Measurements from ENCODE around the gene LAMB3. TPM values are rescaled to one million over a fixed set of nuclear protein-coding genes. Genes with fewer than 3 reads are reported as not detected.

Gene LAMB3
- total and polyA plus RNA-seq, 10 of the 15 experiments (the other 5 are each of a cell fraction or from before 2014, with no cell fraction given) = 0.04 to 1.8 (median 0.10) TPM; not detected in 1

DNA sequence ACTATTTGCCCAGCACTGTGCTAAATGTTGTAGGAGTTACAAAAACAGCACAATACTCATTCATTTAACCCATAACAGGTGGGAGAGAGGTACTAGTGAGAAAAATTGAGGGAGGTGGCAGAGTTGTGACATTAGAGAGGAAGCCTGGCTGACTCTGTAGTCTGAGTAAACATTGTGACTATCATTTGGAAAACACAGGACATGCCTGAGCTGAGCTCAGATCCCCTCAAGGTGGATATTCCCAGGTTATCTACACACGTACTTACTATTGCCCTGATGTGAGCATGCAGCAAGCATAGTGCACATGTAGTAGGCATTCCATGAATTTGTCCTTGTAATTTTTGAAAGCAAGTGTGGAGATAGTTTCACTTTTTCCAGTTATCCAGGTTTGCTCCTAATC, 57.8 kb downstream of the LAMB3 start:
- ChIA-PET POLR2A (no interaction called here), CTCF (interaction anchor here (1.0 to 2.2 kb wide), 5 partner anchors 25 to 33 kb away, joined by 3 to 6 read pairs (median 4); no protein-coding TSS in a partner anchor), RAD21 (ENCODE audit: unreplicated experiment) (no interaction called here), SMC1A (ENCODE audit: uncharacterized antibody, unreplicated experiment) (interaction anchor here (0.8 to 1.4 kb wide), 3 partner anchors 25 to 94 kb away, joined by 3 read pairs; no protein-coding TSS in a partner anchor)
- no peaks in the 10 kb centered on the region for H4K20me1 ChIP-seq (ENCODE audit: control insufficient read depth, insufficient read depth)
- no peak overlapping the region for H3K9ac ChIP-seq (ENCODE audit: control insufficient read depth, insufficient read depth, low read length)
- FAIRE-seq (no peak), ATAC-seq (no peak), DNase-seq (ENCODE audit: low read depth, low spot score) (no peak)
- TF ChIP-seq, protein P1, sequence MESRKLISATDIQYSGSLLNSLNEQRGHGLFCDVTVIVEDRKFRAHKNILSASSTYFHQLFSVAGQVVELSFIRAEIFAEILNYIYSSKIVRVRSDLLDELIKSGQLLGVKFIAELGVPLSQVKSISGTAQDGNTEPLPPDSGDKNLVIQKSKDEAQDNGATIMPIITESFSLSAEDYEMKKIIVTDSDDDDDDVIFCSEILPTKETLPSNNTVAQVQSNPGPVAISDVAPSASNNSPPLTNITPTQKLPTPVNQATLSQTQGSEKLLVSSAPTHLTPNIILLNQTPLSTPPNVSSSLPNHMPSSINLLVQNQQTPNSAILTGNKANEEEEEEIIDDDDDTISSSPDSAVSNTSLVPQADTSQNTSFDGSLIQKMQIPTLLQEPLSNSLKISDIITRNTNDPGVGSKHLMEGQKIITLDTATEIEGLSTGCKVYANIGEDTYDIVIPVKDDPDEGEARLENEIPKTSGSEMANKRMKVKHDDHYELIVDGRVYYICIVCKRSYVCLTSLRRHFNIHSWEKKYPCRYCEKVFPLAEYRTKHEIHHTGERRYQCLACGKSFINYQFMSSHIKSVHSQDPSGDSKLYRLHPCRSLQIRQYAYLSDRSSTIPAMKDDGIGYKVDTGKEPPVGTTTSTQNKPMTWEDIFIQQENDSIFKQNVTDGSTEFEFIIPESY (IDR thresholded peaks at IDR 0.05) = no peak
- no peak for TF ChIP-seq IRF4 (IDR thresholded peaks at IDR 0.05; ENCODE audit: low read depth, low read length)
- TF ChIP-seq ZNF622 (IDR thresholded peaks at IDR 0.05) = no peak
- no peak for TF ChIP-seq MYC (IDR thresholded peaks at IDR 0.05; ENCODE audit: insufficient read depth, insufficient read length, insufficient replicate concordance, low read length, severe bottlenecking)
- no peak for TF ChIP-seq SUZ12 (IDR thresholded peaks at IDR 0.05; ENCODE audit: unreplicated experiment)
- no peak for TF ChIP-seq ZNF384 (IDR thresholded peaks at IDR 0.05; ENCODE audit: borderline replicate concordance, low read depth, low read length)
- no peak for TF ChIP-seq TARDBP (IDR thresholded peaks at IDR 0.05; ENCODE audit: borderline replicate concordance)
- no peak for TF ChIP-seq FOS (IDR thresholded peaks at IDR 0.05; ENCODE audit: borderline replicate concordance, extremely low read depth, insufficient read length)
- no peak for TF ChIP-seq HDAC2 (IDR thresholded peaks at IDR 0.05)
- TF ChIP-seq POLR2AphosphoS5 (IDR thresholded peaks at IDR 0.05; ENCODE audit: low read length) = no peak
- TF ChIP-seq, protein P2, sequence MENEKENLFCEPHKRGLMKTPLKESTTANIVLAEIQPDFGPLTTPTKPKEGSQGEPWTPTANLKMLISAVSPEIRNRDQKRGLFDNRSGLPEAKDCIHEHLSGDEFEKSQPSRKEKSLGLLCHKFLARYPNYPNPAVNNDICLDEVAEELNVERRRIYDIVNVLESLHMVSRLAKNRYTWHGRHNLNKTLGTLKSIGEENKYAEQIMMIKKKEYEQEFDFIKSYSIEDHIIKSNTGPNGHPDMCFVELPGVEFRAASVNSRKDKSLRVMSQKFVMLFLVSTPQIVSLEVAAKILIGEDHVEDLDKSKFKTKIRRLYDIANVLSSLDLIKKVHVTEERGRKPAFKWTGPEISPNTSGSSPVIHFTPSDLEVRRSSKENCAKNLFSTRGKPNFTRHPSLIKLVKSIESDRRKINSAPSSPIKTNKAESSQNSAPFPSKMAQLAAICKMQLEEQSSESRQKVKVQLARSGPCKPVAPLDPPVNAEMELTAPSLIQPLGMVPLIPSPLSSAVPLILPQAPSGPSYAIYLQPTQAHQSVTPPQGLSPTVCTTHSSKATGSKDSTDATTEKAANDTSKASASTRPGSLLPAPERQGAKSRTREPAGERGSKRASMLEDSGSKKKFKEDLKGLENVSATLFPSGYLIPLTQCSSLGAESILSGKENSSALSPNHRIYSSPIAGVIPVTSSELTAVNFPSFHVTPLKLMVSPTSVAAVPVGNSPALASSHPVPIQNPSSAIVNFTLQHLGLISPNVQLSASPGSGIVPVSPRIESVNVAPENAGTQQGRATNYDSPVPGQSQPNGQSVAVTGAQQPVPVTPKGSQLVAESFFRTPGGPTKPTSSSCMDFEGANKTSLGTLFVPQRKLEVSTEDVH (IDR thresholded peaks at IDR 0.05; ENCODE audit: low read depth, partially characterized antibody) = no peak
- TF ChIP-seq, protein P3, sequence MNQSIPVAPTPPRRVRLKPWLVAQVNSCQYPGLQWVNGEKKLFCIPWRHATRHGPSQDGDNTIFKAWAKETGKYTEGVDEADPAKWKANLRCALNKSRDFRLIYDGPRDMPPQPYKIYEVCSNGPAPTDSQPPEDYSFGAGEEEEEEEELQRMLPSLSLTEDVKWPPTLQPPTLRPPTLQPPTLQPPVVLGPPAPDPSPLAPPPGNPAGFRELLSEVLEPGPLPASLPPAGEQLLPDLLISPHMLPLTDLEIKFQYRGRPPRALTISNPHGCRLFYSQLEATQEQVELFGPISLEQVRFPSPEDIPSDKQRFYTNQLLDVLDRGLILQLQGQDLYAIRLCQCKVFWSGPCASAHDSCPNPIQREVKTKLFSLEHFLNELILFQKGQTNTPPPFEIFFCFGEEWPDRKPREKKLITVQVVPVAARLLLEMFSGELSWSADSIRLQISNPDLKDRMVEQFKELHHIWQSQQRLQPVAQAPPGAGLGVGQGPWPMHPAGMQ (IDR thresholded peaks at IDR 0.05; ENCODE audit: borderline replicate concordance) = no peak
- TF ChIP-seq, protein P4, sequence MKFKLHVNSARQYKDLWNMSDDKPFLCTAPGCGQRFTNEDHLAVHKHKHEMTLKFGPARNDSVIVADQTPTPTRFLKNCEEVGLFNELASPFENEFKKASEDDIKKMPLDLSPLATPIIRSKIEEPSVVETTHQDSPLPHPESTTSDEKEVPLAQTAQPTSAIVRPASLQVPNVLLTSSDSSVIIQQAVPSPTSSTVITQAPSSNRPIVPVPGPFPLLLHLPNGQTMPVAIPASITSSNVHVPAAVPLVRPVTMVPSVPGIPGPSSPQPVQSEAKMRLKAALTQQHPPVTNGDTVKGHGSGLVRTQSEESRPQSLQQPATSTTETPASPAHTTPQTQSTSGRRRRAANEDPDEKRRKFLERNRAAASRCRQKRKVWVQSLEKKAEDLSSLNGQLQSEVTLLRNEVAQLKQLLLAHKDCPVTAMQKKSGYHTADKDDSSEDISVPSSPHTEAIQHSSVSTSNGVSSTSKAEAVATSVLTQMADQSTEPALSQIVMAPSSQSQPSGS (IDR thresholded peaks at IDR 0.05; ENCODE audit: low read length) = no peak
- no peak for TF ChIP-seq YBX1 (IDR thresholded peaks at IDR 0.05)
- H3K27ac ChIP-seq (ENCODE audit: control insufficient read depth, insufficient read depth) = no peak overlapping the region
- in situ Hi-C loops (cut with MboI) (no loop called here), intact Hi-C loops (cut with micrococcal nuclease; ENCODE audit: unreplicated experiment) (no loop called here)
- 8% methylated on average over 1 of the region's 1 CpG for WGBS (ENCODE audit: insufficient coverage, insufficient replicate concordance, low lambda C conversion rate, missing lambda C conversion rate)
- H3K4me1 ChIP-seq (ENCODE audit: control insufficient read depth, insufficient read depth, low read length) = no peaks in the 10 kb centered on the region
- no peak overlapping the region for H3K4me2 ChIP-seq (ENCODE audit: control insufficient read depth, insufficient read depth)
- H3K9me3 ChIP-seq (replicated peaks; ENCODE audit: control insufficient read depth, insufficient read depth, low read length) = no peaks in the 10 kb centered on the region
- H2AFZ ChIP-seq (ENCODE audit: control insufficient read depth, low read depth, low read length) = no peak overlapping the region
- peaks cover 0 to 3% of the 10 kb centered on the region in 2 experiments; a peak in 2 of 4 replicates for H3K27me3 ChIP-seq (replicated peaks in 1 of 2; ENCODE audit: control insufficient read depth in 2 of 2, insufficient read depth in 2 of 2, low read length in 1 of 2)
- no peaks in the 10 kb centered on the region for H3K36me3 ChIP-seq (ENCODE audit: control insufficient read depth in 2 of 2, insufficient read depth in 2 of 2, low read length in 1 of 2)
- no TSS peak for BruUV-seq (replicated peaks)
- H3K79me2 ChIP-seq (ENCODE audit: control insufficient read depth, insufficient read depth, low read length) = no peaks in the 10 kb centered on the region
- no peak overlapping the region for H3K4me3 ChIP-seq
